ENCODE data around the gene TMEM221. TPM values are rescaled to one million over a fixed set of nuclear protein-coding genes. Genes with fewer than 3 reads are reported as not detected.

The TMEM221 gene
- total RNA-seq, 2 experiments from 2014 or later: not detected

DNA sequence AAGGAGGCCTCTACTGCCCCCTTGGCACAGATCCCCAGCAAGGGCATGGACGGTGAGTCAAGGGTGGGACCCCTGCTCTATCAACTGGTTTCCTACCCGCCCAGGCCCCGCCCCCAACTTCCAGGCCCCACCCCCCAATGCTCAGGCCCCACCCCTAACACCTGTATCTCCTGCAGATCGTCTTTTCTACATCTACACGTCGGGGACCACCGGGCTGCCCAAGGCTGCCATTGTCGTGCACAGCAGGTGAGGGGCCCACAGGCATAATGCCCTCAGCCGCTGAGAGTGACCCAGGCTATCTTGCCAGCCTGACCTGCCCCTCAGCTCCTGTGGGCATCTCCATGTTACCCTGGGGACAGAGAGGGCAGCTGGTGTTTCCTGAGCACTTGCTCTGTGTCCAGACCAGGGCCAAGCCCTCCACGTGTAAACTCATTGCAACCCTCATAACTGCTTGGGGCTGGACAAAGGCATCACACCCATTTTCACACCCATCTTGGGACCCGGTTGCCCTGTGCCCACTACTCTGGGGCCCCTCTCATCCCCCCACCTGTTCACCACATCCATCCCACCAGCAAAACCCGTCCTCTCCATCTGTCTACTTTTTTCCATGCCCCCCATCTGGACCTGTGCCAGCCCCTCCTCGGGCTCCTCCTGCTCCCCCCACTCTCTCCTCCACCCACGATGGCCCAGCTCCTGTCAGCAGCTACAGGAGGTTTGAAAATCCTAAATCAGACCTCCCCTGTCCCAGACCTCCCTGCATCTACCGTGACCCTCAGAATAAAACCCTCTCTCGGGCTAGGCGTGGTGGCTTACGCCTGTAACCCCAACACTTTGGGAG is 39.0 kb upstream of the TMEM221 start:
- H3K4me3 Mint-ChIP-seq: peak overlapping the region; percentile 73
- H3K27me3 Mint-ChIP-seq: no peaks in the 10 kb centered on the region
- no peaks in the 10 kb centered on the region for H3K36me3 Mint-ChIP-seq (ENCODE audit: low read depth)
- ATAC-seq (no peak), DNase-seq (no peak)
- intact Hi-C loops (cut with micrococcal nuclease): no loop called here
- ChIA-PET POLR2A (interaction anchor here (0.6 to 2.1 kb wide), 7 partner anchors 10 to 145 kb away, joined by 3 to 7 read pairs (median 3); partner anchors contain the start of gene PGLS), CTCF (interaction anchor here (0.5 to 2.5 kb wide), 3 partner anchors 10 to 367 kb away, joined by 3 to 14 read pairs (median 3); no protein-coding TSS in a partner anchor)
- TF ChIP-seq, protein P1, sequence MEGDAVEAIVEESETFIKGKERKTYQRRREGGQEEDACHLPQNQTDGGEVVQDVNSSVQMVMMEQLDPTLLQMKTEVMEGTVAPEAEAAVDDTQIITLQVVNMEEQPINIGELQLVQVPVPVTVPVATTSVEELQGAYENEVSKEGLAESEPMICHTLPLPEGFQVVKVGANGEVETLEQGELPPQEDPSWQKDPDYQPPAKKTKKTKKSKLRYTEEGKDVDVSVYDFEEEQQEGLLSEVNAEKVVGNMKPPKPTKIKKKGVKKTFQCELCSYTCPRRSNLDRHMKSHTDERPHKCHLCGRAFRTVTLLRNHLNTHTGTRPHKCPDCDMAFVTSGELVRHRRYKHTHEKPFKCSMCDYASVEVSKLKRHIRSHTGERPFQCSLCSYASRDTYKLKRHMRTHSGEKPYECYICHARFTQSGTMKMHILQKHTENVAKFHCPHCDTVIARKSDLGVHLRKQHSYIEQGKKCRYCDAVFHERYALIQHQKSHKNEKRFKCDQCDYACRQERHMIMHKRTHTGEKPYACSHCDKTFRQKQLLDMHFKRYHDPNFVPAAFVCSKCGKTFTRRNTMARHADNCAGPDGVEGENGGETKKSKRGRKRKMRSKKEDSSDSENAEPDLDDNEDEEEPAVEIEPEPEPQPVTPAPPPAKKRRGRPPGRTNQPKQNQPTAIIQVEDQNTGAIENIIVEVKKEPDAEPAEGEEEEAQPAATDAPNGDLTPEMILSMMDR (IDR thresholded peaks at IDR 0.05): no peak
- no peaks in the 10 kb centered on the region for H3K9me3 Mint-ChIP-seq
- peaks cover 38% of the 10 kb centered on the region for H3K4me1 Mint-ChIP-seq (ENCODE audit: low read depth)
- H3K27ac Mint-ChIP-seq: peak overlapping the region; percentile 86

DNA sequence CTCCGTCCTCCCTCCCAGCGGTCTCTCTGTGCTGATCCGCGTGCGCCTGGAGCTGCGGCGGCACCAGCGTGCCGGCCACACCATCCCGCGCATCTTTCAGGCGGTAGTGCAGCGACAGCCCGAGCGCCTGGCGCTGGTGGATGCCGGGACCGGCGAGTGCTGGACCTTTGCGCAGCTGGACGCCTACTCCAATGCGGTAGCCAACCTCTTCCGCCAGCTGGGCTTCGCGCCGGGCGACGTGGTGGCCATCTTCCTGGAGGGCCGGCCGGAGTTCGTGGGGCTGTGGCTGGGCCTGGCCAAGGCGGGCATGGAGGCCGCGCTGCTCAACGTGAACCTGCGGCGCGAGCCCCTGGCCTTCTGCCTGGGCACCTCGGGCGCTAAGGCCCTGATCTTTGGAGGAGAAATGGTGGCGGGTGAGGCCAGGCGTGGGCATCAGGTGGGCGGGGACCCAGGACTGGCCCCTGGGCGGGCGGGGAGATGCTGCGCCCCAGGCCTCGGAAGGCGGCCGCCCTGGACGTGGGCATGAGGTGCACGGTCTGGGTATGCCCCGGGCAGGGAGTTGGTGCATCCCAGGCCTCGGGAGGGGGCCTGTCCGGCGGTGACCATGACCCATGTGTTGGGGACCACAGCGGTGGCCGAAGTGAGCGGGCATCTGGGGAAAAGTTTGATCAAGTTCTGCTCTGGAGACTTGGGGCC is 38.2 kb upstream of the TMEM221 start:
- TF ChIP-seq, protein P1 (IDR thresholded peaks at IDR 0.05): no peak
- Mint-ChIP-seq H3K4me1 (ENCODE audit: low read depth) (peaks cover 38% of the 10 kb centered on the region), H3K27ac (no peak overlapping the region), H3K9me3 (no peaks in the 10 kb centered on the region), H3K4me3 (no peak overlapping the region), H3K36me3 (ENCODE audit: low read depth) (no peaks in the 10 kb centered on the region), H3K27me3 (no peaks in the 10 kb centered on the region)
- ATAC-seq (no peak), DNase-seq (no peak)
- ChIA-PET CTCF (interaction anchor here (2.5 kb wide), 1 partner anchor 11 kb away, joined by 14 read pairs; no protein-coding TSS in a partner anchor), POLR2A (interaction anchor here (0.6 to 0.9 kb wide), 2 partner anchors 13 to 144 kb away, joined by 3 read pairs; no protein-coding TSS in a partner anchor)
- intact Hi-C loops (cut with micrococcal nuclease): no loop called here

DNA sequence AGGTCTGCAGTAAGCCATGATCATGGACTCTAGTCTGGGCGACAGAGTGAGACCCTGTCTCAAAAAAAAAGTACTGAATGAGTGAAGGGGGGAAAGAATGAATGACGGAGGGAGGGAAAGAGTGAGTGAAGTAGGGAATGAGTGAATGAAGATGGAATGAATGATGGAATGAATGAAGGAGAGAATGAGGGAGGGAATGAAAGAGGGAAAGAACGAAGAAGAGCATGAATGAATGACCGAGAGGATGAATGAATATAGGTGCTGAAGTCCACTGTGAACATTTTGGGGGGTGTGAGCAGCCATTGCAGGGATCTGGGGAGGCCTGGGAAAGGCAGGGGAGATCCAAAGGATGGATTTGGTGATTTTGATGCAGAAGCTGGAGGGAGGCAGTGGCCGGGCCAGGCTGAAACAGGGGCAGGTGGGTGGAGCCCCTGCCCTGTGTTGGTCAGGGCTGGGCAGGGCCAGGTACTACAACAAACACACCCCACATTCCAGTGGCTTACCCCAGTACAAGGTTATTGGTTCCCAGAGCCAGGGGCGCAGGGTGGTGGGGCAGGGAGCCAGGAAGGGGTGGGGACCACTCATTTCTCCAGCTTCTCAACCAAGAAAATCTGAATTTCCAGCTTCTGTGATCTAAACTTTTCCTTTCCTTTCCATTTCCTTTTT is 36.2 kb upstream of the TMEM221 start:
- H3K36me3 Mint-ChIP-seq (ENCODE audit: low read depth): no peaks in the 10 kb centered on the region
- intact Hi-C loops (cut with micrococcal nuclease): no loop called here
- TF ChIP-seq, protein P1 (IDR thresholded peaks at IDR 0.05): no peak
- H3K9me3 Mint-ChIP-seq: no peaks in the 10 kb centered on the region
- no peak overlapping the region for H3K27ac Mint-ChIP-seq
- DNase-seq (no peak), ATAC-seq (no peak)
- no peaks in the 10 kb centered on the region for H3K27me3 Mint-ChIP-seq
- CTCF ChIA-PET: interaction anchor here (1.4 kb wide), 1 partner anchor 11 kb away, joined by 3 read pairs; no protein-coding TSS in a partner anchor
- H3K4me3 Mint-ChIP-seq: no peak overlapping the region
- peaks cover 25% of the 10 kb centered on the region for H3K4me1 Mint-ChIP-seq (ENCODE audit: low read depth)
- POLR2A ChIA-PET: no interaction called here

DNA sequence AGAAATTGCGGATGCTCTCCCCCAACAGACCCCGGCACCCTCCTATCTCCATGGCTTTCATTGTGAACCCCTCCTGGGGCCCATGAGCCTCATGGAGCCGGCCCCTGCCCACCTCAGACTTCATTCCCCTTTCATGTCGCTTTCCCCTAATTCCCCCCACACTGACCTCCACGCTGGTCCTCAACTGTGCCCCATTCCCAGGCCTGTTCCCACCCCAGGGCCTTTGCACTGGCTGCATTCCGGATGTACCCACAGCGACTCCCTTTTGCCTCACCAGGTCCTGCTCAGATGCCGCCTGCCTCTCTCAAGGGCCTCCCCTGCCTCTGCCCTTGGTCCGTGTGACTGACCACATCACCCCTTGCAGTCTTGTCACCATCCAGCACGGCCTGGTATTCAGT is 35.1 kb upstream of the TMEM221 start:
- intact Hi-C loops (cut with micrococcal nuclease): no loop called here
- Mint-ChIP-seq H3K27me3 (no peaks in the 10 kb centered on the region), H3K9me3 (no peaks in the 10 kb centered on the region), H3K4me3 (no peak overlapping the region), H3K27ac (no peak overlapping the region), H3K4me1 (ENCODE audit: low read depth) (peaks cover 15% of the 10 kb centered on the region), H3K36me3 (ENCODE audit: low read depth) (no peaks in the 10 kb centered on the region)
- TF ChIP-seq, protein P1 (IDR thresholded peaks at IDR 0.05): no peak
- CTCF ChIA-PET: interaction anchor here (0.6 to 1.1 kb wide), 2 partner anchors 13 to 18 kb away, joined by 3 read pairs; no protein-coding TSS in a partner anchor
- no peak for DNase-seq
- ATAC-seq: no peak
- POLR2A ChIA-PET: no interaction called here
